Upper lobe of right lung (tissue), 1 donor: ENCODE measurements around the gene MRPS10. TPM values are rescaled to one million over a fixed set of nuclear protein-coding genes. Genes with fewer than 3 reads are reported as not detected.
A peak's percentile ranks its signal among the peaks of the same experiment; 100 is the strongest.

Experiments
- ATAC-seq: fragments of 200-7000 bp; cut with Tn5 transposase; one replicate; pipeline ENCODE4 v1.9.1; 2020; ENCODE audit warnings: mild to moderate bottlenecking, moderate library complexity
- DNase-seq: peaks from one replicate; pipeline ENCODE4 v3.0.0-alpha.2; 2020
- H3K27ac ChIP-seq: fragments of 200-600 bp; one replicate; pipeline ENCODE4 v1.8.0; 2022
- H3K27me3 ChIP-seq: fragments of 200-600 bp; one replicate; pipeline ENCODE4 v1.8.0; 2022; ENCODE audit warnings: mild to moderate bottlenecking
- H3K36me3 ChIP-seq: fragments of 200-600 bp; one replicate; pipeline ENCODE4 v1.8.0; 2022
- H3K4me1 ChIP-seq: fragments of 200-600 bp; one replicate; pipeline ENCODE4 v1.8.0; 2022
- H3K4me3 ChIP-seq: fragments of 200-600 bp; one replicate; pipeline ENCODE4 v1.8.0; 2022; ENCODE audit warnings: mild to moderate bottlenecking
- H3K9me3 ChIP-seq: fragments of 200-600 bp; one replicate; pipeline ENCODE4 v1.8.0; 2022
- CTCF ChIP-seq: fragments of 200-600 bp; IDR thresholded peaks from one replicate; pipeline ENCODE4 v1.8.0; 2022; ENCODE audit warnings: antibody characterized with exemption
- intact Hi-C: fragments of 100-400 bp; cut with DNase I; formaldehyde crosslinking; loops from one replicate; pipeline ENCODE4 v1.11.0; 2022
- total RNA-seq: library from RNA; stranded (reverse); fragmentation: NEBNext Ultra II Directional; extraction: Animal tissue kit (Norgen Biotek cat#: 25700); gene quantifications from one replicate; pipeline ENCODE4 v1.2.1, GENCODE V29; 2021
- donor health status: DM: no; HTN: yes; CAD: no; lungs with severe emphysema.

The MRPS10 gene
- total RNA-seq, 1 donor from 2014 or later: 24.8 TPM

GRCh38 chr6:42166444-42167141 lies 51.1 kb downstream of the MRPS10 start:
- Histone ChIP-seq H3K27me3 (no peaks in the 10 kb centered on the region), H3K4me1 (no peaks in the 10 kb centered on the region), H3K4me3 (no peak overlapping the region), H3K36me3 (no peaks in the 10 kb centered on the region), H3K9me3 (no peaks in the 10 kb centered on the region), H3K27ac (no peak overlapping the region)
- no peak for DNase-seq
- intact Hi-C loops: loop anchor here (5.0 kb wide), 1 partner anchor 89 kb away; no protein-coding TSS in a partner anchor
- peak; percentile 99 for TF ChIP-seq CTCF
- ATAC-seq: peak; percentile 93

GRCh38 chr6:42165016-42165415 lies 52.6 kb downstream of the MRPS10 start:
- Histone ChIP-seq H3K36me3 (no peaks in the 10 kb centered on the region), H3K9me3 (no peaks in the 10 kb centered on the region), H3K27me3 (no peaks in the 10 kb centered on the region), H3K4me3 (no peak overlapping the region), H3K27ac (no peak overlapping the region), H3K4me1 (no peaks in the 10 kb centered on the region)
- TF ChIP-seq CTCF: no peak
- DNase-seq (no peak), ATAC-seq (no peak)
- intact Hi-C loops: loop anchor here (5.0 kb wide), 1 partner anchor 88 kb away; no protein-coding TSS in a partner anchor

GRCh38 chr6:42163981-42164380 lies 53.7 kb downstream of the MRPS10 start:
- intact Hi-C loops: no loop called here
- no peak for ATAC-seq
- Histone ChIP-seq H3K27ac (no peak overlapping the region), H3K9me3 (no peaks in the 10 kb centered on the region), H3K4me1 (no peaks in the 10 kb centered on the region), H3K36me3 (no peaks in the 10 kb centered on the region), H3K4me3 (no peak overlapping the region), H3K27me3 (no peaks in the 10 kb centered on the region)
- no peak for DNase-seq
- TF ChIP-seq CTCF: no peak

DNA sequence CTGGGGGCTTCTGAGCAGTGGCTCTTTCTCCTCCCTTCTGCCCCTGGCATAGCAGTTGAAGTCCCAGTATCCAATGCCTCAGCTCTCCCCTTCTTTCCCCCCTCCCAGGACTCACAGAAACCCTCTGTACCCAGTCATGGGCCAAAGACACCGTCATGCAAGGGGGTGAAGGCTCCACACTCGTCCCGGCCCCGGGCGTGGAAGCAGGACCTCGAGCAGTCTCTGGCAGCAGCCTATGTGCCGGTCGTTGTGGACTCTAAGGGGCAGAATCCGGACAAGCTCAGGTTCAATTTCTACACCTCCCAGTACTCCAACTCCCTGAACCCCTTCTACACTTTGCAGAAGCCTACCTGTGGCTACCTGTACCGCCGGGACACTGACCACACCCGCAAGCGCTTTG lies 54.8 kb downstream of the MRPS10 start:
- intact Hi-C loops: no loop called here
- Histone ChIP-seq H3K4me3 (no peak overlapping the region), H3K4me1 (no peaks in the 10 kb centered on the region), H3K27ac (no peak overlapping the region), H3K27me3 (no peaks in the 10 kb centered on the region), H3K36me3 (no peaks in the 10 kb centered on the region), H3K9me3 (no peaks in the 10 kb centered on the region)
- ATAC-seq: no peak
- no peak for TF ChIP-seq CTCF
- no peak for DNase-seq

DNA sequence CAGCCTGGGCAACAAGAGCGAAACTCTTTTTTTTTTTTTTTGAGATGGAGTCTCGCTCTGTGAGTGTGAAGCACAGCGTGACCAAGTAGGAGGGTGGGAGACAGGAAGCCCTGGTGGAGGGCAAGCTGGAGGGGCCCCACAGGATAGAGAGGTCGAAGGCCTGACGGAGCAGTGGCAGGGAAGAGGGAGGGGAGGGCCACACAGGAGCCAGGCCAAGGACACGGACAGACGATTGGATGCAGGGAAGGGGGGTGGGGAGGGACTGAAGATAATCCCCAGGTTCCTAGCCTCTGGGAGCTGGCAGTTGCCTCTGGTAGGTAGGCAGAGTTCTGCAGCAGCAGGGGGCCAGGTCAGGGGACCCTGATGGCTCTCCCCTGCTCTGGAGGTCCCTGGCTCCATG lies 55.3 kb downstream of the MRPS10 start:
- no peaks in the 10 kb centered on the region for H3K36me3 ChIP-seq
- no peaks in the 10 kb centered on the region for H3K4me1 ChIP-seq
- H3K4me3 ChIP-seq: no peak overlapping the region
- ATAC-seq (no peak), DNase-seq (no peak)
- H3K9me3 ChIP-seq: no peaks in the 10 kb centered on the region
- no peak for TF ChIP-seq CTCF
- intact Hi-C loops: no loop called here
- H3K27me3 ChIP-seq: no peaks in the 10 kb centered on the region
- H3K27ac ChIP-seq: no peak overlapping the region
